Activated T-cell treated with anti-CD3 and anti-CD28 coated beads, Interleukin-2, amount 50 U/mL, for 4 hours (primary cell): Measurements from ENCODE around the gene ZNF563. TPM values are rescaled to one million over a fixed set of nuclear protein-coding genes. Genes with fewer than 3 reads are reported as not detected.

Source experiments
- ATAC-seq, 2 donors: fragments of 200-7000 bp; cut with Tn5 transposase; one replicate each; pipeline ENCODE4 v1.10.0; 2021
- DNase-seq: peaks from one replicate; pipeline ENCODE4 v3.0.0-alpha.2; 2020
- H3K27me3 Mint-ChIP-seq: one replicate; pipeline ENCODE4 v1.8.0; 2021; ENCODE audit warnings: low read depth, mixed read lengths
- H3K36me3 Mint-ChIP-seq: one replicate; pipeline ENCODE4 v1.8.0; 2022; ENCODE audit warnings: mixed read lengths; ENCODE audit not compliant: insufficient read depth
- H3K4me1 Mint-ChIP-seq: one replicate; pipeline ENCODE4 v1.8.0; 2021; ENCODE audit warnings: low read depth, mixed read lengths
- H3K4me3 Mint-ChIP-seq: one replicate; pipeline ENCODE4 v1.8.0; 2021; ENCODE audit warnings: mild to moderate bottlenecking, moderate library complexity, mixed read lengths
- H3K9me3 Mint-ChIP-seq: one replicate; pipeline ENCODE4 v1.8.0; 2021; ENCODE audit warnings: mixed read lengths
- total RNA-seq, 3 donors: library from RNA; stranded (reverse); gene quantifications; one replicate each; pipeline ENCODE4 v1.2.1, GENCODE V29; 2021

Gene ZNF563
- total RNA-seq, 3 donors from 2014 or later: 1.3 to 1.6 (median 1.4) TPM

DNA sequence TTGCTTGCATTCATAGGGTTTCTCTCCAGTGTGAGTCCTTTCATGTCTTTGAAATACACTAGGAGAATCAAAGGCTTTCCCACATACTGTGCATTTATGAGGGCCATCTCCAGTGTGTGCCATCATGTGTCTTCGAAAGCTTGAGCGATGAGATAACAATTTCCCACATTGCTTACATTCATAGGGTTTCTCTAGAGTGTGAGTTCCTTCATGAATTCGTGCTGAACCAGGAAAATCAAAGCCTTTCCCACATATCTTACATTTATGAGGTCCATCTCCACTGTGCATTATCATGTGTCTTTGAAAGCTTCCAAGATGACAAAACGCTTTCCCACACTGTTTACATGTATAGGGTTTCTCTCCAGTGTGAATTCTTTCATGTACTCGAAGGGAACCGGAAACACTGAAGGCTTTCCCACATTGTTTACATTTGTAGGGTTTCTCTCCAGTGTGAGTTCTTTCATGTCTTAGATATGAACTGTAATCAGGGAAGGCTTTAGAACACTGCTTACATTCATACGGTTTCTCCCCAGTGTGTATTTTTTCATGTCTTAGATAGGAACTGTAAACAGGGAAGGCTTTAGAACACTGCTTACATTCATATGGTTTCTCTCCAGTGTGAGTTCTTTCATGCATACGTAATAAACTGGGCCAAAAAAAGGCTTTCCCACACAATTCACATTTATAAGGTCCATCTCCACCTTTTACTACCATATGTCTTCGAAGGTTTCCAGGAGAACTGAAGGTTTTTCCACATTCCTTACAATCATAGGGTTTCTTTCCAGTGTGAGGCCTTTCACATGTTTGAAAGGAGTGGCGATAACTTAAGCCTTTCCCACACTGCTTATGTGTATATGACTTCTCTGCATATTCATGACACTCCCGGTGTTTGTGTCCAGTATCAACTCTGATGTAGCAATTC, 60.2 kb downstream of the ZNF563 start:
- ATAC-seq (no peak), DNase-seq (no peak)
- Mint-ChIP-seq H3K27me3 (no peaks in the 10 kb centered on the region), H3K4me3 (no peak overlapping the region), H3K9me3 (peaks cover 49% of the 10 kb centered on the region), H3K4me1 (peaks cover 8% of the 10 kb centered on the region), H3K36me3 (peaks cover 70% of the 10 kb centered on the region)

DNA sequence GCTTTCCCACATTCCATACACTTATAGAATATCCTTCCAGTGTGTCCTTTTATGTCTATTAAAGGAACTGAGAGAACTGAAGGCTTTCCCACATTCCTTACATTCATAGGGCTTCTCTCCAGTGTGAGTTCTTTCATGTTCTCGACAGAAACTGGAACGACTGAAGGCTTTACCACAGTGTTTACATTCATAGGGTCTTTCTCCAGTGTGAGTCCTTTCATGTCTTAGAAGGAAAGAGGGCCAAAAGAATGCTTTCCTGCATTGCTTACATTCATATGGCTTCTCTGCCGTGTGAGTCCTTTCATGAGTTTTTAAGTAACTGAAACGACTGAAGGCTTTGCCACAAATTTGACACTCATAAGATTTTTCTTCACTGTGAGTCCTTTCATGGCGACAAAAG, 61.0 kb downstream of the ZNF563 start:
- Mint-ChIP-seq H3K27me3 (no peaks in the 10 kb centered on the region), H3K4me1 (peaks cover 3% of the 10 kb centered on the region), H3K9me3 (peaks cover 48% of the 10 kb centered on the region), H3K4me3 (no peak overlapping the region), H3K36me3 (peaks cover 67% of the 10 kb centered on the region)
- DNase-seq (no peak), ATAC-seq (no peak)

DNA sequence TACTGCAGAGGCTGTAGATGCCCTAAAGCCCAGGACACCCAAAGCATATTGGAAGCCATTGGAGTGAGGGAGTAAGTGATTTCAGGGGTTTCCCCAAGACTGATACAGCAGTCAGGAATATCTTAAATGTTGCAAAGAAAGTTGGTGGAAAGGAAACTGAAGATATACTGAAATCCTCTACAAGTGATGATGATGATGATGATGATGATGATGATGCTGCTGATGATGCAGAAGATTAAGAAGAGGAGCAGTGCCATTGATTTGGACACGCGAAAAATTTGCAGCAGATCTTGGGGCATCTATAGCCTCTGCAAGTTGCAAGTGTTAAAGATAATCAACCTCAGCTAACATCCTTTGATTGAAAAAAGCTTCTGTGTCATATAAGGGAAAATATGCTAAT, 62.6 kb downstream of the ZNF563 start:
- Mint-ChIP-seq H3K4me1 (no peaks in the 10 kb centered on the region), H3K27me3 (no peaks in the 10 kb centered on the region), H3K36me3 (peaks cover 52% of the 10 kb centered on the region), H3K4me3 (no peak overlapping the region), H3K9me3 (peaks cover 38% of the 10 kb centered on the region)
- DNase-seq (no peak), ATAC-seq (no peak)

Other genes with a start within 250 kb of the ZNF563 start
- 1 to 10 TPM; 1.0 to 2.5 (median 1.2) TPM for gene ZNF20, start 193.3 kb downstream of the ZNF563 start, total RNA-seq
- 1 to 10 TPM in 2 of 3 donors, under 1 TPM in 1; 0.98 to 1.6 (median 1.1) TPM for gene ZNF625, start 176.9 kb downstream of the ZNF563 start, total RNA-seq
- gene ZNF136, start 170.5 kb downstream of the ZNF563 start, total RNA-seq: 10 to 100 TPM in 1 of 3 donors, 1 to 10 TPM in 2; 9.7 to 11.6 (median 9.8) TPM
- 1 to 10 TPM; 4.9 to 7.1 (median 6.1) TPM for gene ZNF44, start 38.8 kb downstream of the ZNF563 start, total RNA-seq
- gene ZNF442, start 32.0 kb upstream of the ZNF563 start, total RNA-seq: under 1 TPM; 0.29 to 0.81 (median 0.73) TPM
- 1 to 10 TPM; 1.9 to 2.1 (median 2.0) TPM for gene ZNF799, start 67.6 kb upstream of the ZNF563 start, total RNA-seq
- 1 to 10 TPM; 2.2 to 2.4 (median 2.3) TPM for gene ZNF443, start 107.4 kb upstream of the ZNF563 start, total RNA-seq
- 1 to 10 TPM in 1 of 3 donors, under 1 TPM in 2; 0.58 to 1.4 (median 0.87) TPM for gene ZNF709, start 151.2 kb upstream of the ZNF563 start, total RNA-seq
- gene ZNF564, start 217.8 kb upstream of the ZNF563 start, total RNA-seq: 1 to 10 TPM; 2.6 to 5.1 (median 4.9) TPM